Upper lobe of left lung (tissue), 6 donors: ENCODE measurements around the gene TBC1D16. TPM values are rescaled to one million over a fixed set of nuclear protein-coding genes. Genes with fewer than 3 reads are reported as not detected.

ENCODE experiments used
- ATAC-seq, 2 donors: fragments of 200-7000 bp; cut with Tn5 transposase; one replicate each; pipeline ENCODE4 v1.9.1; 2022; ENCODE audit warnings: mild to moderate bottlenecking in 2 of 2, moderate library complexity in 2 of 2; ENCODE audit not compliant: low FRiP score in 2 of 2
- DNase-seq, 2 donors: peaks; one replicate each; pipeline ENCODE4 v3.0.0-alpha.2; 2019 to 2020
- H3K27ac ChIP-seq, 4 donors: fragments of 200-600 bp; sonication (generic); one replicate each; pipeline ENCODE4 v1.5.1; 2016 to 2019
- H3K27me3 ChIP-seq, 4 donors: fragments of 200-600 bp; sonication (generic); one replicate each; pipeline ENCODE4 v1.5.1; 2017 to 2019
- H3K36me3 ChIP-seq, 4 donors: fragments of 200-600 bp; sonication (generic); one replicate each; pipeline ENCODE4 v1.5.1; 2016 to 2019
- H3K4me1 ChIP-seq, 4 donors: fragments of 200-600 bp; sonication (generic); one replicate each; pipeline ENCODE4 v1.5.1; 2018 to 2019
- H3K4me3 ChIP-seq, 4 donors: fragments of 200-600 bp; sonication (generic); one replicate each; pipeline ENCODE4 v1.5.1; 2017 to 2019; ENCODE audit warnings: mild to moderate bottlenecking in 2 of 4, moderate library complexity in 1 of 4
- H3K9me3 ChIP-seq, 4 donors: fragments of 200-600 bp; sonication (generic); one replicate each; pipeline ENCODE4 v1.5.1; 2018 to 2019
- CTCF ChIP-seq, 6 experiments: fragments of 450-650 bp in 4 of 6; fragments of 200-600 bp in 2 of 6; sonication (generic) in 2 of 6; IDR thresholded peaks; one replicate each; pipeline ENCODE4 v1.5.1; 2016 to 2019; ENCODE audit warnings: antibody characterized with exemption in 6 of 6
- EP300 ChIP-seq, 4 donors: sonication (generic); formaldehyde crosslinking; IDR thresholded peaks; one replicate each; pipeline ENCODE4 v1.5.1; 2017; ENCODE audit warnings: antibody characterized with exemption in 4 of 4, control low read depth in 2 of 4
- POLR2A ChIP-seq, 4 donors: fragments of 450-650 bp; IDR thresholded peaks; one replicate each; pipeline ENCODE4 v1.5.1; 2016 to 2017; ENCODE audit warnings: antibody characterized with exemption in 4 of 4, mild to moderate bottlenecking in 2 of 4
- POLR2AphosphoS5 ChIP-seq, 2 donors: sonication (generic); formaldehyde crosslinking; IDR thresholded peaks; one replicate each; pipeline ENCODE4 v1.5.1; 2017; ENCODE audit warnings: antibody characterized with exemption in 2 of 2
- WGBS, 2 donors: methylation state at CpG; one replicate each; pipeline ENCODE4 v1.1.5; 2017 to 2018; 5-methylcytosine and 5-hydroxymethylcytosine counted together
- total RNA-seq, 6 donors: library from RNA; depleted of rRNA in 4 of 6; stranded (reverse); fragments of >200 nt in 4 of 6; gene quantifications; one replicate each; pipeline versions ENCODE4 v1.1.0 to v1.2.1, GENCODE V29; 2016 to 2021
- donor health status: DM: no; HTN: no; CAD: no; lungs with moderate emphysema.
- donor health status: DM: no; HTN: yes; CAD: no; lungs with severe emphysema.

Gene TBC1D16
- total RNA-seq, 6 donors from 2014 or later, result 15.6 to 60.8 (median 24.1) TPM

GRCh38 chr17:80064696-80065095 is 29.0 kb upstream of the TBC1D16 start:
- no peak for TF ChIP-seq POLR2A (IDR thresholded peaks at IDR 0.05)
- no peak for TF ChIP-seq CTCF (IDR thresholded peaks at IDR 0.05)
- no peak for TF ChIP-seq EP300 (IDR thresholded peaks at IDR 0.05)
- TF ChIP-seq POLR2AphosphoS5 (IDR thresholded peaks at IDR 0.05), result no peak
- WGBS, 2 donors, result 89 to 91% methylated on average over 7 to 8 of the region's 8 CpGs
- peak overlapping the region; percentile 36 to 84 (median 48) for H3K27ac ChIP-seq
- H3K27me3 ChIP-seq, result no peaks in the 10 kb centered on the region
- H3K9me3 ChIP-seq, result no peaks in the 10 kb centered on the region
- H3K36me3 ChIP-seq, result no peaks in the 10 kb centered on the region
- no peak overlapping the region for H3K4me3 ChIP-seq
- ATAC-seq, result no peak
- no peak for DNase-seq
- H3K4me1 ChIP-seq, result peaks cover 17 to 25% (median 20%) of the 10 kb centered on the region in 4 donors

DNA sequence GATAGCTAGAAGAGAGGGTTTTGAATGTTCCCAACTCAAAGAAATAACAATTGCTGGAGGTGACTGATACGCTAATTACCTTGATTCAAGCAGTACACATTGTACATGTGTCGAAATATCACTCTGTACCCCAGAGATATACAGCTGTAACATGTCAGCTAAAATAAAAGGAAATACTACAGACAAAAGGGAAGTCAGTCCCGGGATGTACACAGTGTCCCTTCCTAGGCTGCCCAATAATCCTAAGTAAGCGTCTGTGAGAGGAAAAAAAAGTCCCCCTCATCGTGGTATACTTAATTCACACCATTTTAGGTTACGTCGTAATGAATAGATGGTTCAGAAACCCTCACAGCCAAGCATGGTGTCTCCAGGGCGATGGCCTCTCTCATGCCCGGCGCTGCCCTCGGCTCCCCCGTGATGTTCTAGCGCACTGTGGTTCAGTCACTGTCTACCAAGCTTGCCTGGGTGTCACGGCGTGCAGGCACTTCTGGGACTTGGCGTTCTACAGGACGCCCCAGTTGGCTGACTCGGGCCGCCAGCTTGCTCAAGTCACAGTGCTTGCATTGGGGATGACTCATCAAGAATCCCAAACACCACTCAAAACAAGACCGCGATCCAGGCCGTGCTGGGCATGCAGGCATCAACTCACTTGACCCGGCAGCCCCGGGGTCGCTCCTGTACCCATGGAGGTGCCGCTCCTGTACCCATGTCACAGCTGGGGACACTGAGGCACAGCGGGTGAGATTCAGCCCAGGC is 28.3 kb upstream of the TBC1D16 start:
- H3K27me3 ChIP-seq, result no peaks in the 10 kb centered on the region
- no peak overlapping the region for H3K4me3 ChIP-seq
- peak in 1 of 4 donors; percentile 21 for TF ChIP-seq EP300 (IDR thresholded peaks at IDR 0.05)
- peak in 1 of 2 donors; percentile 17 for TF ChIP-seq POLR2AphosphoS5 (IDR thresholded peaks at IDR 0.05)
- TF ChIP-seq POLR2A (IDR thresholded peaks at IDR 0.05), result peak in 1 of 4 donors; percentile 58
- no peak for TF ChIP-seq CTCF (IDR thresholded peaks at IDR 0.05)
- H3K4me1 ChIP-seq, result peaks cover 10 to 18% (median 14%) of the 10 kb centered on the region in 4 donors
- ATAC-seq, result peak; percentile 23 to 52
- peak; percentile 73 to 83 for DNase-seq
- H3K27ac ChIP-seq, result peak overlapping the region; percentile 36 to 84 (median 48)
- WGBS, 2 donors, result 68 to 79% methylated on average over 19 to 27 of the region's 27 CpGs
- H3K36me3 ChIP-seq, result no peaks in the 10 kb centered on the region
- H3K9me3 ChIP-seq, result no peaks in the 10 kb centered on the region

DNA sequence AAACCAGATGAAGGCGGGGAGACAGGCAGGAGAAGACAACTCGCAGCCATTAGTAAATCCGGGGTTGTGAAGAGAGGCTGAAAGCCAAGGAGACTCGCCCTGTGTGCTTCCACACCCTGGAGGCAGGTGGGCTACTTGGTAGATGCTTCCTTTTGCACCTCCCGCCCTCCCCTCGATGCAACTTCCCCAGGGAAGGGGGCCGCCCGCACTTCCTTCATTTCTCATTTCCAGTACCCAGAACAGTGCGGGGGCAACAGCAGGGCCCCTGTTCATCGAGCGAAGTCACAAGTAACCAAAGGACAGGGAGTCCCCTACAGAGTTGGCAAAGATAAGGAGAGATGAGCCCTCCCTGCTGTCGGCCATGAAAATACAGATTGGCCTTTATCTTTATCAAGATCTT is 25.7 kb upstream of the TBC1D16 start:
- Histone ChIP-seq H3K36me3 (peaks cover 0 to 5% (median 0%) of the 10 kb centered on the region in 4 donors), H3K27ac (no peak overlapping the region), H3K27me3 (no peaks in the 10 kb centered on the region), H3K4me1 (peaks cover 0 to 9% (median 3%) of the 10 kb centered on the region in 4 donors), H3K9me3 (no peaks in the 10 kb centered on the region), H3K4me3 (no peak overlapping the region)
- ATAC-seq (no peak), DNase-seq (no peak)
- TF ChIP-seq POLR2A (IDR thresholded peaks at IDR 0.05) (no peak), CTCF (IDR thresholded peaks at IDR 0.05) (no peak), POLR2AphosphoS5 (IDR thresholded peaks at IDR 0.05) (no peak)
- WGBS, 2 donors, result 87 to 89% methylated on average over 12 of the region's 12 CpGs

DNA sequence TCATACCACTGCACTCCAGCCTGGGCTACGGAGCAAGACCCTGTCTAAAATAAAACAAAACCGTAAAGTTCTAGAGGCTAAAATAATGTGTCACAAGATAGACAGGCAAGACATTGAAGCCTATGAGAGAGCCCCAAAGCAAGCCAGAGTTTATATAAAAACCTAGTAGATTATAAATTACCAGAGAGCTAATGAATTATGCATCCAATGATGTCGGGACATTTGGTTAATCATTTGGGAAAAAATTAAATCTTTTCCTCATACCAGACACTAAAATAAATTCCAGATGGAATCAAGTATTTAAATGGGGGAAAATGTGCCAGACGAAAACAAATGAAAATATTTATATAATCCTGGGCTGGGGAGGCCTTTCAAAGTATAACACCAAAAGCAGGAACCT is 25.0 kb upstream of the TBC1D16 start:
- ATAC-seq (no peak), DNase-seq (no peak)
- Histone ChIP-seq H3K27me3 (no peaks in the 10 kb centered on the region), H3K9me3 (no peaks in the 10 kb centered on the region), H3K4me3 (no peak overlapping the region), H3K4me1 (peaks cover 0 to 9% (median 3%) of the 10 kb centered on the region in 4 donors), H3K27ac (no peak overlapping the region), H3K36me3 (peaks cover 0 to 5% (median 0%) of the 10 kb centered on the region in 4 donors)
- 78 to 87% methylated on average over 4 of the region's 4 CpGs for WGBS, 2 donors
- no peak for TF ChIP-seq CTCF (IDR thresholded peaks at IDR 0.05)
- no peak for TF ChIP-seq POLR2AphosphoS5 (IDR thresholded peaks at IDR 0.05)
- no peak for TF ChIP-seq POLR2A (IDR thresholded peaks at IDR 0.05)
- TF ChIP-seq EP300 (IDR thresholded peaks at IDR 0.05), result no peak
